OCI-M2 (cell line): ENCODE data around the gene HTN3.
"Not testable (repeated sequence)": the region's sequence is repeated elsewhere in the genome, so short reads cannot be mapped to it uniquely, and the experiment has no call there.

Source experiments
- DNase-seq: peaks from one replicate; lab custom pipeline; 2025; ENCODE audit not compliant: unreplicated experiment; lab: John Stamatoyannopoulos, UW

HTN3 gene

GRCh38 chr4:70028159-70028558 lies at the start of gene HTN3:
Gene HTN3 (plus strand): TSS chr4:70028459. CDS start chr4:70030741, 2,282 bp downstream.
- DNase-seq = not testable (repeated sequence)

GRCh38 chr4:69984030-69984443 lies 44.2 kb upstream of the HTN3 start:
- no peak for DNase-seq

GRCh38 chr4:69986663-69987062 lies 41.6 kb upstream of the HTN3 start:
- no peak for DNase-seq

GRCh38 chr4:69991016-69991415 lies 37.2 kb upstream of the HTN3 start:
- DNase-seq = no peak

- DNase-seq = no peak
Observed at GRCh38 chr4:69994782-69995181, 33.5 kb upstream of the HTN3 start.

- no peak for DNase-seq
Observed at GRCh38 chr4:69995526-69996016, 32.7 kb upstream of the HTN3 start, which contains the start of gene STATH. Gene STATH (plus strand): TSS chr4:69995966. CDS start chr4:69998438, 2,472 bp downstream.

GRCh38 chr4:69999420-69999819 lies 28.8 kb upstream of the HTN3 start:
- DNase-seq = no peak

- no peak for DNase-seq
Observed at GRCh38 chr4:70000711-70001110, 27.5 kb upstream of the HTN3 start.

- no peak for DNase-seq
Observed at GRCh38 chr4:70002507-70002906, 25.8 kb upstream of the HTN3 start.

- no peak for DNase-seq
Observed at GRCh38 chr4:70008771-70009170, 19.5 kb upstream of the HTN3 start.

- DNase-seq = not testable (repeated sequence)
Observed at GRCh38 chr4:70019006-70019405, 9.3 kb upstream of the HTN3 start.

- DNase-seq = no peak
Observed at GRCh38 chr4:70023218-70023617, 5.0 kb upstream of the HTN3 start.

- no peak for DNase-seq
Observed at GRCh38 chr4:70027011-70027410, 1.2 kb upstream of the HTN3 start.

GRCh38 chr4:70037559-70037958 lies 9.3 kb downstream of the HTN3 start:
- DNase-seq = not testable (repeated sequence)

- DNase-seq = not testable (repeated sequence)
Observed at GRCh38 chr4:70039928-70040327, 11.7 kb downstream of the HTN3 start.

- no peak for DNase-seq
Observed at GRCh38 chr4:70041652-70042286, 13.5 kb downstream of the HTN3 start.

- not testable (repeated sequence) for DNase-seq
Observed at GRCh38 chr4:70050138-70050537, 21.9 kb downstream of the HTN3 start, which contains the start of gene HTN1. Gene HTN1 (plus strand): TSS chr4:70050438. CDS start chr4:70053077, 2,639 bp downstream.

- not testable (repeated sequence) for DNase-seq
Observed at GRCh38 chr4:70056534-70056933, 28.3 kb downstream of the HTN3 start.

- DNase-seq = no peak
Observed at GRCh38 chr4:70057651-70058050, 29.4 kb downstream of the HTN3 start.

GRCh38 chr4:70059149-70059548 lies 30.9 kb downstream of the HTN3 start:
- no peak for DNase-seq

- DNase-seq = no peak
Observed at GRCh38 chr4:70062000-70062399, 33.7 kb downstream of the HTN3 start.

- DNase-seq = no peak
Observed at GRCh38 chr4:70080205-70080604, 51.9 kb downstream of the HTN3 start.
